ENCODE results near the gene EEF1AKMT1. TPM values are rescaled to one million over a fixed set of nuclear protein-coding genes. Genes with fewer than 3 reads are reported as not detected.

EEF1AKMT1 gene
- total and polyA plus RNA-seq, 2 donors (not counting 1 experiment from before 2014, with no cell fraction given), result 2.9 to 4.9 TPM

DNA sequence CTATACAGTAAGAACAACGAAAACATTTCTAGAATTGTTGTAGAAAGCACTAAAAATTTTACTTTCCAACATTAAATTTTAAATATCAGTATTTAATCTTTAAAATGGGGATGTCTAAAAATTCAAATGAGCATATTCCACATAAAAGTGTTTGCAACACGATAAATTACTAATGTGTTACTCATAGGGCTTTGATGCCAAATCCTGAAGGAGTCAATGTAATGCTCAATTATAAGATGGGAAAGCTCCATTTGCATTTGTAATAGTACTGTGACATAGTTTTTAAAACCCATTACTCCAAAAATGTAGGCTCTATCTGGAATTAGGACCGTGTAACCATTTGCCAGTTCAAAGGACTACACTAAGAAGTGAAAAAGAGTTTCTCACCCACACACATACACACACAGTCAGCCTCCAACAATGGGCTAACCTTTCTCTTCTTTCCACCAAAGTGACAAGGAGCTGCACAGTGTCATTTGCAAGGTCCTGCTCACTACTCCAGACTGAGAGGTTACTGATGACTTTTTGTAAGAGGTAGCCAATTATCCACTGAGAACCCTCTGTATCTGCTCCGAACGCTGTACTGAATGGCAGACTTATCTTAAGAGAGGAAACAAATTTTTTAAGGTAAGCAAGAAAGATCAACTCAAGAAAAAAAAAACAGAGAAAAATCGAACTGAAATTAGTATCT, 26.1 kb upstream of the EEF1AKMT1 start:
- Mint-ChIP-seq H3K27ac (no peak overlapping the region), H3K9me3 (ENCODE audit: insufficient read depth) (no peaks in the 10 kb centered on the region), H3K27me3 (no peaks in the 10 kb centered on the region), H3K4me3 (no peak overlapping the region), H3K4me1 (peaks cover 19% of the 10 kb centered on the region)
- DNase-seq (no peak), ATAC-seq (ENCODE audit: low read depth) (no peak)
- no peaks in the 10 kb centered on the region for H4K20me1 ChIP-seq (ENCODE audit: control insufficient read depth, insufficient read depth, low read length, poor library complexity, severe bottlenecking)
- H3K36me3 ChIP-seq (replicated peaks in 1 of 2; ENCODE audit: control extremely low read depth in 1 of 2, control insufficient read depth in 1 of 2, extremely low read depth in 1 of 2, insufficient read depth in 2 of 2, low read length in 1 of 2), result peaks cover 4 to 30% of the 10 kb centered on the region in 2 experiments
- TF ChIP-seq, protein P1, sequence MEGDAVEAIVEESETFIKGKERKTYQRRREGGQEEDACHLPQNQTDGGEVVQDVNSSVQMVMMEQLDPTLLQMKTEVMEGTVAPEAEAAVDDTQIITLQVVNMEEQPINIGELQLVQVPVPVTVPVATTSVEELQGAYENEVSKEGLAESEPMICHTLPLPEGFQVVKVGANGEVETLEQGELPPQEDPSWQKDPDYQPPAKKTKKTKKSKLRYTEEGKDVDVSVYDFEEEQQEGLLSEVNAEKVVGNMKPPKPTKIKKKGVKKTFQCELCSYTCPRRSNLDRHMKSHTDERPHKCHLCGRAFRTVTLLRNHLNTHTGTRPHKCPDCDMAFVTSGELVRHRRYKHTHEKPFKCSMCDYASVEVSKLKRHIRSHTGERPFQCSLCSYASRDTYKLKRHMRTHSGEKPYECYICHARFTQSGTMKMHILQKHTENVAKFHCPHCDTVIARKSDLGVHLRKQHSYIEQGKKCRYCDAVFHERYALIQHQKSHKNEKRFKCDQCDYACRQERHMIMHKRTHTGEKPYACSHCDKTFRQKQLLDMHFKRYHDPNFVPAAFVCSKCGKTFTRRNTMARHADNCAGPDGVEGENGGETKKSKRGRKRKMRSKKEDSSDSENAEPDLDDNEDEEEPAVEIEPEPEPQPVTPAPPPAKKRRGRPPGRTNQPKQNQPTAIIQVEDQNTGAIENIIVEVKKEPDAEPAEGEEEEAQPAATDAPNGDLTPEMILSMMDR (IDR thresholded peaks at IDR 0.05), result no peak
- TF ChIP-seq EZH2 (IDR thresholded peaks at IDR 0.05; ENCODE audit: borderline replicate concordance, insufficient read depth, low read depth, low read length, poor library complexity, severe bottlenecking), result no peak
- H3K79me2 ChIP-seq (ENCODE audit: control insufficient read depth, insufficient read depth, low read length), result no peaks in the 10 kb centered on the region
- ChIA-PET POLR2A (no interaction called here), CTCF (no interaction called here)
- no peak overlapping the region for H3K9ac ChIP-seq (ENCODE audit: low read length)
- H3K4me2 ChIP-seq (replicated peaks; ENCODE audit: low read depth, low read length, poor library complexity, severe bottlenecking), result no peak overlapping the region
- WGBS (ENCODE audit: insufficient coverage), result 100% methylated on average over 1 of the region's 6 CpGs
- H3K27me3 ChIP-seq (replicated peaks in 1 of 4; ENCODE audit: control extremely low read depth in 1 of 4, control insufficient read depth in 3 of 4, insufficient read depth in 4 of 4, low read length in 3 of 4), result no peaks in the 10 kb centered on the region
- peaks cover 7 to 15% of the 10 kb centered on the region in 2 donors for H3K4me1 ChIP-seq (ENCODE audit: control insufficient read depth in 2 of 2, insufficient read depth in 2 of 2, low read length in 2 of 2)
- intact Hi-C loops (cut with micrococcal nuclease), result no loop called here
- no peaks in the 10 kb centered on the region for H3K9me3 ChIP-seq (ENCODE audit: control extremely low read depth in 1 of 3, control insufficient read depth in 2 of 3, insufficient read depth in 1 of 3, low read length in 2 of 3)
- no peak overlapping the region for H3K27ac ChIP-seq (ENCODE audit: low read length in 2 of 2)
- H2AFZ ChIP-seq (ENCODE audit: insufficient read depth, low read depth, low read length, poor library complexity, severe bottlenecking), result no peak overlapping the region
- no peak overlapping the region for H3K4me3 ChIP-seq (ENCODE audit: control extremely low read depth in 1 of 5, extremely low read depth in 1 of 5, insufficient read depth in 1 of 5, low read depth in 2 of 5, low read length in 4 of 5)

DNA sequence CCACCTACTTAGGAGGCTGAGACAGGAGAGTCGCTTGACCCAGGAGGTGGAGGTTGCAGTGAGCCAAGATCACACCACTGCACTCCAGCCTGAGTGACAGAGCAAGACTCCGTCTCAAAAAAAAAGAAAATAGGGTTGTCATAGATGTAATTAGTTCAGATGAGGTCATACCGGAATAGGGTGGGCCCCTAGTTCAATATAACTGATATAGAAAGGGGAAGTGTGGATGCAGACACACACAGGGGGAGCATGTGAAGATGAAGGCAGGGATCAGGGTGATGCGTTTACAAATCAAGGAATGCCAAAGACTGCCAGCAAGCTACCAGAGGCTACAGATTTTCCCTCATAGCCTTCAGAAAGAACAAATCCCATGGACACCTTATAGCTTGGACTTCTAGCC, 24.3 kb upstream of the EEF1AKMT1 start:
- Mint-ChIP-seq H3K27ac (peak overlapping the region; percentile 84), H3K9me3 (ENCODE audit: insufficient read depth) (no peaks in the 10 kb centered on the region), H3K4me3 (peak overlapping the region; percentile 32), H3K27me3 (no peaks in the 10 kb centered on the region), H3K4me1 (peaks cover 19% of the 10 kb centered on the region)
- H3K4me3 ChIP-seq (ENCODE audit: control extremely low read depth in 1 of 5, extremely low read depth in 1 of 5, insufficient read depth in 1 of 5, low read depth in 2 of 5, low read length in 4 of 5), result no peak overlapping the region
- CTCF ChIA-PET, result no interaction called here
- H3K9ac ChIP-seq (ENCODE audit: low read length), result no peak overlapping the region
- peak; percentile 75 for ATAC-seq (ENCODE audit: low read depth)
- no peaks in the 10 kb centered on the region for H3K27me3 ChIP-seq (replicated peaks in 1 of 4; ENCODE audit: control extremely low read depth in 1 of 4, control insufficient read depth in 3 of 4, insufficient read depth in 4 of 4, low read length in 3 of 4)
- H3K4me1 ChIP-seq (ENCODE audit: control insufficient read depth in 2 of 2, insufficient read depth in 2 of 2, low read length in 2 of 2), result peaks cover 7 to 15% of the 10 kb centered on the region in 2 donors
- no peaks in the 10 kb centered on the region for H3K79me2 ChIP-seq (ENCODE audit: control insufficient read depth, insufficient read depth, low read length)
- POLR2A ChIA-PET, result no interaction called here
- peak; percentile 57 for DNase-seq
- 83% methylated on average over 3 of the region's 4 CpGs for WGBS (ENCODE audit: insufficient coverage)
- intact Hi-C loops (cut with micrococcal nuclease), result no loop called here
- peak overlapping the region; percentile 31 to 63 for H3K27ac ChIP-seq (ENCODE audit: low read length in 2 of 2)
- H3K4me2 ChIP-seq (replicated peaks; ENCODE audit: low read depth, low read length, poor library complexity, severe bottlenecking), result no peak overlapping the region
- H2AFZ ChIP-seq (ENCODE audit: insufficient read depth, low read depth, low read length, poor library complexity, severe bottlenecking), result no peak overlapping the region
- peaks cover 3 to 35% of the 10 kb centered on the region in 2 experiments for H3K36me3 ChIP-seq (replicated peaks in 1 of 2; ENCODE audit: control extremely low read depth in 1 of 2, control insufficient read depth in 1 of 2, extremely low read depth in 1 of 2, insufficient read depth in 2 of 2, low read length in 1 of 2)
- TF ChIP-seq, protein P1 (IDR thresholded peaks at IDR 0.05), result no peak
- no peak for TF ChIP-seq EZH2 (IDR thresholded peaks at IDR 0.05; ENCODE audit: borderline replicate concordance, insufficient read depth, low read depth, low read length, poor library complexity, severe bottlenecking)
- no peaks in the 10 kb centered on the region for H4K20me1 ChIP-seq (ENCODE audit: control insufficient read depth, insufficient read depth, low read length, poor library complexity, severe bottlenecking)
- no peaks in the 10 kb centered on the region for H3K9me3 ChIP-seq (ENCODE audit: control extremely low read depth in 1 of 3, control insufficient read depth in 2 of 3, insufficient read depth in 1 of 3, low read length in 2 of 3)

Data from B cell (primary cell).